Measurements from ENCODE around the gene NR5A1. TPM values are rescaled to one million over a fixed set of nuclear protein-coding genes. Genes with fewer than 3 reads are reported as not detected.

The NR5A1 gene
- total RNA-seq, 1 donor from 2014 or later: not detected

- FAIRE-seq: no peak
- no peak for TF ChIP-seq CTCF (IDR thresholded peaks at IDR 0.05; ENCODE audit: insufficient read depth, low read length, severe bottlenecking)
- no peak overlapping the region for H3K4me3 ChIP-seq (ENCODE audit: low read depth, low read length)
- H3K27me3 ChIP-seq (ENCODE audit: control insufficient read depth, insufficient read depth, low read length): no peaks in the 10 kb centered on the region
- no peak for DNase-seq (ENCODE audit: low read depth)
- no peaks in the 10 kb centered on the region for H3K36me3 ChIP-seq (ENCODE audit: control insufficient read depth, insufficient read depth, low read length)
Observed at GRCh38 chr9:124522121-124523098, 15.2 kb upstream of the NR5A1 start.

GRCh38 chr9:124521142-124521541, 13.9 kb upstream of the NR5A1 start:
- Histone ChIP-seq H3K4me3 (ENCODE audit: low read depth, low read length) (no peak overlapping the region), H3K36me3 (ENCODE audit: control insufficient read depth, insufficient read depth, low read length) (no peaks in the 10 kb centered on the region), H3K27me3 (ENCODE audit: control insufficient read depth, insufficient read depth, low read length) (no peaks in the 10 kb centered on the region)
- no peak for FAIRE-seq
- no peak for DNase-seq (ENCODE audit: low read depth)
- TF ChIP-seq CTCF (IDR thresholded peaks at IDR 0.05; ENCODE audit: insufficient read depth, low read length, severe bottlenecking): no peak

- no peaks in the 10 kb centered on the region for H3K36me3 ChIP-seq (ENCODE audit: control insufficient read depth, insufficient read depth, low read length)
- DNase-seq (ENCODE audit: low read depth): no peak
- H3K4me3 ChIP-seq (ENCODE audit: low read depth, low read length): no peak overlapping the region
- no peaks in the 10 kb centered on the region for H3K27me3 ChIP-seq (ENCODE audit: control insufficient read depth, insufficient read depth, low read length)
- no peak for TF ChIP-seq CTCF (IDR thresholded peaks at IDR 0.05; ENCODE audit: insufficient read depth, low read length, severe bottlenecking)
- FAIRE-seq: peak; percentile 7
Observed at GRCh38 chr9:124520206-124520596, 13.0 kb upstream of the NR5A1 start.

GRCh38 chr9:124518116-124518515, 10.9 kb upstream of the NR5A1 start:
- no peak for TF ChIP-seq CTCF (IDR thresholded peaks at IDR 0.05; ENCODE audit: insufficient read depth, low read length, severe bottlenecking)
- no peaks in the 10 kb centered on the region for H3K36me3 ChIP-seq (ENCODE audit: control insufficient read depth, insufficient read depth, low read length)
- DNase-seq (ENCODE audit: low read depth) (no peak), FAIRE-seq (no peak)
- H3K4me3 ChIP-seq (ENCODE audit: low read depth, low read length): no peak overlapping the region
- no peaks in the 10 kb centered on the region for H3K27me3 ChIP-seq (ENCODE audit: control insufficient read depth, insufficient read depth, low read length)

- Histone ChIP-seq H3K27me3 (ENCODE audit: control insufficient read depth, insufficient read depth, low read length) (no peaks in the 10 kb centered on the region), H3K36me3 (ENCODE audit: control insufficient read depth, insufficient read depth, low read length) (no peaks in the 10 kb centered on the region), H3K4me3 (ENCODE audit: low read depth, low read length) (no peak overlapping the region)
- no peak for DNase-seq (ENCODE audit: low read depth)
- no peak for TF ChIP-seq CTCF (IDR thresholded peaks at IDR 0.05; ENCODE audit: insufficient read depth, low read length, severe bottlenecking)
- FAIRE-seq: no peak
Observed at GRCh38 chr9:124517600-124517999, 10.4 kb upstream of the NR5A1 start.
